Activated CD4-positive, alpha-beta memory T cell treated with anti-CD3 and anti-CD28 coated beads for 36 hours (primary cell): Measurements from ENCODE around the gene GIT2. TPM values are rescaled to one million over a fixed set of nuclear protein-coding genes. Genes with fewer than 3 reads are reported as not detected.
"Not testable (repeated sequence)": the region's sequence is repeated elsewhere in the genome, so short reads cannot be mapped to it uniquely, and the experiment has no call there.

Experiments
- CTCF ChIA-PET: fragments of 350-600 bp; sonication (Branson Sonifier 250); formaldehyde crosslinking; loops from one replicate; lab custom pipeline; 2021; ENCODE audit warnings: antibody characterized with exemption, inconsistent platforms; lab: Charles Lee
- POLR2A ChIA-PET: fragments of 350-600 bp; sonication (Branson Sonifier 250); formaldehyde crosslinking; loops from one replicate; lab custom pipeline; 2021; ENCODE audit warnings: antibody characterized with exemption; lab: Charles Lee
- DNase-seq: peaks from one replicate; pipeline ENCODE4 v3.0.0-alpha.2; 2020
- H3K27ac Mint-ChIP-seq: one replicate; pipeline ENCODE4 v1.8.0; 2021; ENCODE audit warnings: mixed read lengths
- H3K27me3 Mint-ChIP-seq: one replicate; pipeline ENCODE4 v1.8.0; 2021; ENCODE audit warnings: mixed read lengths
- H3K36me3 Mint-ChIP-seq: one replicate; pipeline ENCODE4 v1.8.0; 2021; ENCODE audit warnings: mixed read lengths
- H3K4me1 Mint-ChIP-seq: one replicate; pipeline ENCODE4 v1.8.0; 2021; ENCODE audit warnings: low read depth, mixed read lengths
- H3K4me3 Mint-ChIP-seq: one replicate; pipeline ENCODE4 v1.8.0; 2021; ENCODE audit warnings: mild to moderate bottlenecking, mixed read lengths
- H3K9me3 Mint-ChIP-seq: one replicate; pipeline ENCODE4 v1.8.0; 2021; ENCODE audit warnings: mixed read lengths
- intact Hi-C: fragments of 100-400 bp; cut with micrococcal nuclease; formaldehyde crosslinking; loops from one replicate; pipeline ENCODE4 v1.15.1; 2023
- total RNA-seq, 2 experiments: library from RNA; stranded (reverse); gene quantifications; one replicate each; pipeline ENCODE4 v1.2.3, GENCODE V29; 2021

The GIT2 gene
- total RNA-seq, 2 experiments from 2014 or later, result 52.1 to 56.7 TPM

GRCh38 chr12:109897029-109897428 lies 99.1 kb downstream of the GIT2 start:
- Mint-ChIP-seq H3K36me3 (peaks cover 1% of the 10 kb centered on the region), H3K27ac (no peak overlapping the region), H3K9me3 (no peaks in the 10 kb centered on the region), H3K4me1 (peaks cover 31% of the 10 kb centered on the region), H3K4me3 (no peak overlapping the region), H3K27me3 (no peaks in the 10 kb centered on the region)
- ChIA-PET POLR2A (no interaction called here), CTCF (interaction anchor here (0.8 to 0.9 kb wide), 2 partner anchors 13 to 43 kb away, joined by 3 read pairs; no protein-coding TSS in a partner anchor)
- no peak for DNase-seq
- intact Hi-C loops, result no loop called here

- no peaks in the 10 kb centered on the region for H3K27me3 Mint-ChIP-seq
- H3K36me3 Mint-ChIP-seq, result peaks cover 1% of the 10 kb centered on the region
- H3K4me3 Mint-ChIP-seq, result no peak overlapping the region
- intact Hi-C loops, result no loop called here
- no peak for DNase-seq
- ChIA-PET POLR2A (no interaction called here), CTCF (no interaction called here)
- no peaks in the 10 kb centered on the region for H3K9me3 Mint-ChIP-seq
- H3K4me1 Mint-ChIP-seq, result peaks cover 22% of the 10 kb centered on the region
- H3K27ac Mint-ChIP-seq, result no peak overlapping the region
Measured at GRCh38 chr12:109896188-109896587, 100.0 kb downstream of the GIT2 start.

GRCh38 chr12:109894939-109895338 lies 101.2 kb downstream of the GIT2 start:
- CTCF ChIA-PET, result no interaction called here

DNA sequence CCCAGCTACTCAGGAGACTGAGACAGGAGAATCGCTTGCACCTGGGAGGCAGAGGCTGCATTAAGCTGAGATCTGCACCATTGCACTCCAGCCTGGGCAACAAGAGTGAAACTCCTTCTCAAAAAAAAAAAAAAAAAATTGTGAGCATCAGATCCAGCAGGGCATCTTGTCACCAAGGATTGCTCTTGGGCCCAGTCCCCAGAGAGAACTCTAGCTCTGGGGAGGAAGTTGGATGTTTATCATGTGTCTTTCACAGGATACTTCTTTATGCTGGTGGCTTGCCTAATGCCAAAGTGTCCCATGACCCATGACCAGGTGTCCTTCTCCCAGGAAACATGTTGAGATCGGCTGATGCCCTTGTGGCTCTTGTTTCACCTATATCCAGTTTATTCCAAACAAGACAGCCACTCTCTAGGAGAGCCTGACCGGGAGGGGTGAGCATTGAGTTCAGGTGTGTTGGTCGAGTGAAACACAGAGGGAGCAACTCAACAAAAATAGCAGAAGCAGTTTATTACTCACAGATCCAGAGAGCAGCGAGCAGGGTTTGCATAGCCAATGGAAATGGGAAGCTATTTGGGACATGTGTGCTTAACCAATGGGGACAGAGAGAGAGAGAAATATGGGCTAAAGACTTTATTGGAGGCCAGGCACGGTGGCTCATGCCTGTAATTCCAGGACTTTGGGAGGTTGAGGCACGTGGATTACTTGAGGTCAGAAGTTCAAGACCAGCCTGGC lies 102.7 kb downstream of the GIT2 start:
- no peaks in the 10 kb centered on the region for H3K9me3 Mint-ChIP-seq
- no peaks in the 10 kb centered on the region for H3K27me3 Mint-ChIP-seq
- intact Hi-C loops, result no loop called here
- no peak overlapping the region for H3K27ac Mint-ChIP-seq
- H3K36me3 Mint-ChIP-seq, result no peaks in the 10 kb centered on the region
- H3K4me3 Mint-ChIP-seq, result no peak overlapping the region
- ChIA-PET CTCF (no interaction called here), POLR2A (no interaction called here)
- H3K4me1 Mint-ChIP-seq, result peaks cover 26% of the 10 kb centered on the region
- DNase-seq, result no peak

More at GRCh38 chr12:109894939-109895338, 101.2 kb downstream of the GIT2 start:
- Mint-ChIP-seq H3K4me1 (peaks cover 19% of the 10 kb centered on the region), H3K36me3 (no peaks in the 10 kb centered on the region), H3K27me3 (no peaks in the 10 kb centered on the region), H3K4me3 (no peak overlapping the region), H3K27ac (no peak overlapping the region), H3K9me3 (no peaks in the 10 kb centered on the region)
- POLR2A ChIA-PET, result no interaction called here
- intact Hi-C loops, result no loop called here
- no peak for DNase-seq

DNA sequence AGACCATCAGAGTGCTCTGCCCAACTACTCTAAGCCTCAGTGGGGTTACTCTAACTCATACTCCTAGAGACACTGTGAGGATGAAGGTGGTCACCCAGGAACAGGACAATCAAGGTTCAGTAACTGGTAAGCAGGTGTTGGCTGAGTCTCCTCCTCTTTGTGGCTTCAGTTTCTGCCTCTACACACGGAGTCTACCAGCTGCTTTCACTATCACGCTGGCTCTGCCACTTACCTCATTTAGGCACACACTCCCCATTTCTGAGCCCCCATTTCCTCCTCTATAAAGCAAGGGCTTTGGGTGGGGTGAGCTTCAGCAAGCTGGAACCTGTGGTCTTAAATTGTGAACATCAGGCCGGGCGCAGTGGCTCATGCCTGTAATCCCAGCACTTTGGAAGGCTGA lies 103.4 kb downstream of the GIT2 start:
- Mint-ChIP-seq H3K27me3 (no peaks in the 10 kb centered on the region), H3K27ac (no peak overlapping the region), H3K4me3 (no peak overlapping the region), H3K9me3 (no peaks in the 10 kb centered on the region), H3K4me1 (peaks cover 33% of the 10 kb centered on the region), H3K36me3 (no peaks in the 10 kb centered on the region)
- CTCF ChIA-PET, result no interaction called here
- POLR2A ChIA-PET, result no interaction called here
- intact Hi-C loops, result no loop called here
- DNase-seq, result peak; percentile 23

DNA sequence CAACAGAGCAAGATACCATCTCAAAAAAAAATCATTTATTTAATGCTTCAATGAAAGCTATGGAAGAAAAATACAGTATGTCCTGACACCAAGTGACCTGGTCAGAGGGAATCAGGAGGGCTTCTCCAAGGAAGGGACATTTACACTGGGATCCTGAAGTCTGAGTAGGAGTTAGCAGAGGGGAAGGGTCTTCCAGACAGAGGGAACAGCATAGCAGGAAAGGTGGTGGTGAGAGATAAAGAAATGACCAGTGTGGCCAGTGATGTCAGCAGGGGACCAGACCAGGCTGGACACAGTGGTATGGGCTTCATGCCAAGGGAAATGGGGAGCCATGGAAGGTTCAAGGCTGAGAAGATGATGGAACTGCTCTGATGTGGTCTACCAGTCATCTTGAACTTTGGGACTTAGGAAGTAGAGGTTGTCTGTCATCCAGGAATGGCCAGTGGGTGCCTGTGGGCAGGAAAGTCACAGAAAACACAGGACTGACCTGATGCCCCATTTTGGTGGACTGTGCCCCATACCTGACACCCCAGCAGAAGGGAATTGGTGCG lies 103.9 kb downstream of the GIT2 start:
- CTCF ChIA-PET, result interaction anchor here (0.8 kb wide), 1 partner anchor 86 kb away, joined by 3 read pairs; no protein-coding TSS in a partner anchor
- Mint-ChIP-seq H3K27me3 (no peaks in the 10 kb centered on the region), H3K36me3 (no peaks in the 10 kb centered on the region), H3K9me3 (no peaks in the 10 kb centered on the region), H3K4me1 (peaks cover 38% of the 10 kb centered on the region), H3K4me3 (no peak overlapping the region), H3K27ac (no peak overlapping the region)
- DNase-seq, result no peak
- intact Hi-C loops, result no loop called here
- POLR2A ChIA-PET, result no interaction called here

DNA sequence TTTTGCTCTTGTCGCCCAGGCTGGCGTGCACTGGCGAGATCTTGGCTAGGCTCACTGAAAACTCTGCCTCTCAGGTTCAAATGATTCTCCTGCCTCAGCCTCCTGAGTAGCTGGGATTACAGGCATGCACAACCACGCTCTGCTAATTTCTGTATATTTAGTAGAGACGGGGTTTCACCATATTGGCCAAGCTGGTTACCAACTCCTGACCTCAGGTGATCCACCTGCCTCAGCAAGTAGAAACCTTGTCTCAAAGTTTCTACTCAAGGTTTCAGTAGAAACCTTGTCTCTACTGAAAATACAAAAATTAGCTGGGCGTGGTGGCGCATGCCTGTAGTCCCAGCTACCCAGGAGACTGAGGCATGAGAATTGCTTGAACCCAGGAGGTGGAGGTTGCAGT lies 104.4 kb downstream of the GIT2 start:
- H3K27ac Mint-ChIP-seq, intact Hi-C loops, H3K9me3 Mint-ChIP-seq, H3K36me3 Mint-ChIP-seq, H3K4me3 Mint-ChIP-seq, POLR2A ChIA-PET, H3K27me3 Mint-ChIP-seq, DNase-seq: not testable (repeated sequence)
- peaks cover 38% of the 10 kb centered on the region for H3K4me1 Mint-ChIP-seq
- CTCF ChIA-PET, result interaction anchor here (0.8 kb wide), 1 partner anchor 86 kb away, joined by 3 read pairs; no protein-coding TSS in a partner anchor

- ChIA-PET CTCF (no interaction called here), POLR2A (no interaction called here)
- Mint-ChIP-seq H3K27ac (peak overlapping the region; percentile 8), H3K36me3 (no peaks in the 10 kb centered on the region), H3K9me3 (no peaks in the 10 kb centered on the region), H3K4me3 (no peak overlapping the region), H3K27me3 (no peaks in the 10 kb centered on the region), H3K4me1 (peaks cover 38% of the 10 kb centered on the region)
- no peak for DNase-seq
- intact Hi-C loops, result no loop called here
Measured at GRCh38 chr12:109890620-109891170, 105.5 kb downstream of the GIT2 start.

GRCh38 chr12:109888179-109889020 lies 107.8 kb downstream of the GIT2 start:
- Mint-ChIP-seq H3K27me3 (no peaks in the 10 kb centered on the region), H3K4me1 (peaks cover 38% of the 10 kb centered on the region), H3K4me3 (peak overlapping the region; percentile 27), H3K9me3 (no peaks in the 10 kb centered on the region), H3K27ac (peak overlapping the region; percentile 94), H3K36me3 (no peaks in the 10 kb centered on the region)
- peak; percentile 66 for DNase-seq
- ChIA-PET POLR2A (interaction anchor here (0.7 to 2.2 kb wide), 3 partner anchors 12 to 1258 kb away, joined by 3 to 14 read pairs (median 5); partner anchors contain the start of gene TCHP), CTCF (interaction anchor here (1.1 to 2.5 kb wide), 7 partner anchors 12 to 543 kb away, joined by 3 to 12 read pairs (median 6); partner anchors contain the start of gene TCHP)
- intact Hi-C loops, result loop anchor here (1.0 to 10.0 kb wide), 4 partner anchors 12 to 396 kb away; partner anchors contain the start of genes ATP2A2, MMAB, MVK and TCHP

- H3K4me1 Mint-ChIP-seq, result peaks cover 34% of the 10 kb centered on the region
- H3K4me3 Mint-ChIP-seq, result no peak overlapping the region
- no peaks in the 10 kb centered on the region for H3K9me3 Mint-ChIP-seq
- no peak overlapping the region for H3K27ac Mint-ChIP-seq
- H3K36me3 Mint-ChIP-seq, result no peaks in the 10 kb centered on the region
- no peak for DNase-seq
- H3K27me3 Mint-ChIP-seq, result no peaks in the 10 kb centered on the region
- intact Hi-C loops, result loop anchor here (5.0 to 10.0 kb wide), 3 partner anchors 117 to 399 kb away; partner anchors contain the start of genes ATP2A2, MMAB and MVK
- ChIA-PET POLR2A (no interaction called here), CTCF (interaction anchor here (1.3 to 1.7 kb wide), 2 partner anchors 33 to 41 kb away, joined by 3 to 4 read pairs; no protein-coding TSS in a partner anchor)
Measured at GRCh38 chr12:109885616-109886015, 110.6 kb downstream of the GIT2 start.

- Mint-ChIP-seq H3K27me3 (no peaks in the 10 kb centered on the region), H3K27ac (no peak overlapping the region), H3K36me3 (no peaks in the 10 kb centered on the region), H3K9me3 (no peaks in the 10 kb centered on the region), H3K4me3 (no peak overlapping the region), H3K4me1 (peaks cover 34% of the 10 kb centered on the region)
- no peak for DNase-seq
- intact Hi-C loops, result loop anchor here (10.0 kb wide), 2 partner anchors 309 to 401 kb away; partner anchors contain the start of genes ATP2A2, MMAB and MVK
- POLR2A ChIA-PET, result no interaction called here
- CTCF ChIA-PET, result interaction anchor here (1.6 kb wide), 1 partner anchor 30 kb away, joined by 5 read pairs; no protein-coding TSS in a partner anchor
Measured at GRCh38 chr12:109883461-109883860, 112.7 kb downstream of the GIT2 start.
